Measurements from ENCODE around the gene TMEM131.
A peak's percentile ranks its signal among the peaks of the same experiment; 100 is the strongest.
"Not testable (repeated sequence)": the region's sequence is repeated elsewhere in the genome, so short reads cannot be mapped to it uniquely, and the experiment has no call there.

Gene TMEM131

DNA sequence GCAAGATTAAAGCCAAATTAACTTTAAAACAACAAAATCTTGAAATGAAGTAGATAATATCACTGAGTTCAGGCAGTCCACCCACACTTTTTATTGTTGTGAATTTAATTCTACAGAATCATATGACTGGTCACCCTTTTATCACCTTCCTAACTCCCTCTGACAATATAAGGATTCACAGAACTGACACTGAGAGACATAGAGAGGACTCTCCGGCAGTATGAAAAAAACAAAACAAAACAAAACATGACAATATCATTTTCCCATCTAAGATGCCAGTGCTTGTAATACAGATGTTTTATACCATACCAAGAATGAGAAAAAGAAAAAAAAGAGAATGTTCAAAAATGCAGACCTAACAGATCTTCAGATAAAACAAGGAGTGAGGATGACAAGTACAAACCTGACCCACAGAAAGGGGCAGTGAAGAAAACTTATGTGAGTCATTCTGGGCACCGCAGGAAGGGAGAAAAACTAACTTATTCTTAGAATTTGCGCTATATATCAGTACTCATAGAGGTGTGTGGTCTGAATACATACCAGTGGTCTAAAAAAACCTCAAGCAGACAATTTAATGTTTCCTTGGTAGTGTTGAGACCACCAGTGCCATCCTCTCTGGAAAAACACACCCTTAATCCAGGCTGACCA lies 145.7 kb downstream of the TMEM131 start:
- H3K27ac ChIP-seq, result no peak overlapping the region
- TF ChIP-seq, protein P1, sequence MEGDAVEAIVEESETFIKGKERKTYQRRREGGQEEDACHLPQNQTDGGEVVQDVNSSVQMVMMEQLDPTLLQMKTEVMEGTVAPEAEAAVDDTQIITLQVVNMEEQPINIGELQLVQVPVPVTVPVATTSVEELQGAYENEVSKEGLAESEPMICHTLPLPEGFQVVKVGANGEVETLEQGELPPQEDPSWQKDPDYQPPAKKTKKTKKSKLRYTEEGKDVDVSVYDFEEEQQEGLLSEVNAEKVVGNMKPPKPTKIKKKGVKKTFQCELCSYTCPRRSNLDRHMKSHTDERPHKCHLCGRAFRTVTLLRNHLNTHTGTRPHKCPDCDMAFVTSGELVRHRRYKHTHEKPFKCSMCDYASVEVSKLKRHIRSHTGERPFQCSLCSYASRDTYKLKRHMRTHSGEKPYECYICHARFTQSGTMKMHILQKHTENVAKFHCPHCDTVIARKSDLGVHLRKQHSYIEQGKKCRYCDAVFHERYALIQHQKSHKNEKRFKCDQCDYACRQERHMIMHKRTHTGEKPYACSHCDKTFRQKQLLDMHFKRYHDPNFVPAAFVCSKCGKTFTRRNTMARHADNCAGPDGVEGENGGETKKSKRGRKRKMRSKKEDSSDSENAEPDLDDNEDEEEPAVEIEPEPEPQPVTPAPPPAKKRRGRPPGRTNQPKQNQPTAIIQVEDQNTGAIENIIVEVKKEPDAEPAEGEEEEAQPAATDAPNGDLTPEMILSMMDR (conservative IDR thresholded peaks at IDR 0.05; ENCODE audit: low read depth), result no peak
- ChIA-PET POLR2A (ENCODE audit: low non-redundant PET) (no interaction called here), CTCF (no interaction called here)
- DNase-seq (ENCODE audit: low spot score), result peak; percentile 65

DNA sequence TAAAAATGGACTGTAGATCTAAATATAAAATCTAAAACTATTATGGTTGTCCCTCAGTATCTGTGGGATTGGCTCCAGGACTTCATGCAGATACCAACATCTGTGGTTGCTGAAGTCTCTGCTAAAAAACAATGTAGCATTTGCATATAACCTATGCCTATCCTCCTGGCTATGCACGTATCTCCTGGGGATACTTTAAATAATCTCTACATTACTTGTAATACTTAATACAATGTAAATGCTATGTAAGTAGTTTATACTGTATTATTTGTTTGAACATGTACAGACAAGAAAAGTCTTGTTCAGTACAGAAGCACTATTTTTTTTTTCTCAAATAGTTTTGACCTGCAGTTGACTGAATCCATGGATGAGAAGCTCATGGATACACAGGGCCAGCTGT lies 147.4 kb downstream of the TMEM131 start:
- CTCF ChIA-PET, result interaction anchor here (0.6 kb wide), 1 partner anchor 27 kb away, joined by 4 read pairs; no protein-coding TSS in a partner anchor
- TF ChIP-seq, protein P1 (conservative IDR thresholded peaks at IDR 0.05; ENCODE audit: low read depth), result no peak
- no peak for DNase-seq (ENCODE audit: low spot score)
- H3K27ac ChIP-seq, result no peak overlapping the region
- POLR2A ChIA-PET (ENCODE audit: low non-redundant PET), result no interaction called here

GRCh38 chr2:97846716-97847115 lies 149.0 kb downstream of the TMEM131 start:
- CTCF ChIA-PET; H3K27ac ChIP-seq; POLR2A ChIA-PET (ENCODE audit: low non-redundant PET); DNase-seq (ENCODE audit: low spot score): not testable (repeated sequence)

GRCh38 chr2:97845818-97846217 lies 149.9 kb downstream of the TMEM131 start:
- POLR2A ChIA-PET (ENCODE audit: low non-redundant PET), result no interaction called here
- no peak for DNase-seq (ENCODE audit: low spot score)
- H3K27ac ChIP-seq, result no peak overlapping the region
- CTCF ChIA-PET, result interaction anchor here (0.7 kb wide), 1 partner anchor 39 kb away, joined by 3 read pairs; no protein-coding TSS in a partner anchor
- TF ChIP-seq, protein P1 (conservative IDR thresholded peaks at IDR 0.05; ENCODE audit: low read depth), result no peak

- CTCF ChIA-PET, result no interaction called here
- H3K27ac ChIP-seq, result no peak overlapping the region
- POLR2A ChIA-PET (ENCODE audit: low non-redundant PET), result no interaction called here
- TF ChIP-seq, protein P1 (conservative IDR thresholded peaks at IDR 0.05; ENCODE audit: low read depth), result no peak
- DNase-seq (ENCODE audit: low spot score), result no peak
Observed at GRCh38 chr2:97845133-97845532, 150.6 kb downstream of the TMEM131 start.

GRCh38 chr2:97844311-97844859 lies 151.4 kb downstream of the TMEM131 start:
- TF ChIP-seq, protein P1 (conservative IDR thresholded peaks at IDR 0.05; ENCODE audit: low read depth), result no peak
- no peak overlapping the region for H3K27ac ChIP-seq
- DNase-seq (ENCODE audit: low spot score), result no peak
- ChIA-PET POLR2A (ENCODE audit: low non-redundant PET) (no interaction called here), CTCF (no interaction called here)

DNA sequence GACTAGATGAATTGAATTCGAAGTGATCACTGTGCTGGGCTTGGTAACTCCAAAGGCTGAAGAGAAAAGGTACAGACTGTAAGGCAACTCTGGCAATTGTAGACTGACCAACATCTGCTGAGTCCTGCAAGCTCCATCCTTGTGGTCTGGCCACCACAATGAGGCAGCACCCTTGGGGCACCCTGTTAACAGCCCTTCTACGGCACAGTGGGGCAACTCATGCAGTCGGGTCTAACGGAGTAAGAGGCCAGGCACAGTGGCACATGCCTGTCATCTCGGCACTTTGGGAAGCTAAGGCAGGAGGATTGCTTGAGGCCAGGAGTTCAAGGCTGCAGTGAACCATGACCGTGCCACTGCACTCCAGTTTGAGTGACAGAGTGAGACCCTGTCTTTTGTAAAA lies 155.6 kb downstream of the TMEM131 start:
- CTCF ChIA-PET, result no interaction called here
- no peak for DNase-seq (ENCODE audit: low spot score)
- TF ChIP-seq, protein P1 (conservative IDR thresholded peaks at IDR 0.05; ENCODE audit: low read depth), result no peak
- no peak overlapping the region for H3K27ac ChIP-seq
- POLR2A ChIA-PET (ENCODE audit: low non-redundant PET), result no interaction called here

Data from RWPE1 (cell line).